ENCODE measurements around the gene ZNF557. TPM values are rescaled to one million over a fixed set of nuclear protein-coding genes. Genes with fewer than 3 reads are reported as not detected.

ZNF557 gene
- total RNA-seq, 1 experiment from 2014 or later, result 14.1 TPM

GRCh38 chr19:7112675-7113074, 43.2 kb downstream of the ZNF557 start:
- CTCF ChIA-PET, result interaction anchor here (0.7 kb wide), 1 partner anchor 10 kb away, joined by 3 read pairs; no protein-coding TSS in a partner anchor
- TF ChIP-seq EZH2 (IDR thresholded peaks at IDR 0.05; ENCODE audit: borderline replicate concordance, low read depth, low read length, poor library complexity, severe bottlenecking), result no peak
- no peak for TF ChIP-seq CTCF (conservative IDR thresholded peaks at IDR 0.05; ENCODE audit: low read depth, low read length)
- no TSS peak for BruUV-seq (replicated peaks)
- no peaks in the 10 kb centered on the region for H3K9me3 ChIP-seq (ENCODE audit: low read depth, low read length, poor library complexity, severe bottlenecking)
- no peaks in the 10 kb centered on the region for H3K36me3 ChIP-seq (ENCODE audit: insufficient read depth, low read length, poor library complexity, severe bottlenecking)
- H3K27me3 ChIP-seq (replicated peaks; ENCODE audit: insufficient read depth, low read depth, low read length, poor library complexity), result no peaks in the 10 kb centered on the region
- no peak overlapping the region for H3K4me3 ChIP-seq (ENCODE audit: low read depth, low read length, poor library complexity, severe bottlenecking)
- POLR2A ChIA-PET (ENCODE audit: low non-redundant PET), result no interaction called here
- no peaks in the 10 kb centered on the region for H3K4me1 ChIP-seq (ENCODE audit: insufficient read depth, low read length, poor library complexity, severe bottlenecking)
- intact Hi-C loops (cut with micrococcal nuclease; ENCODE audit: unreplicated experiment), result no loop called here
- no peak overlapping the region for H3K27ac ChIP-seq (ENCODE audit: low read depth, low read length, poor library complexity, severe bottlenecking)
- no peak for DNase-seq (ENCODE audit: low spot score)

- H3K27me3 ChIP-seq (replicated peaks; ENCODE audit: insufficient read depth, low read depth, low read length, poor library complexity), result no peaks in the 10 kb centered on the region
- H3K9me3 ChIP-seq (ENCODE audit: low read depth, low read length, poor library complexity, severe bottlenecking), result no peaks in the 10 kb centered on the region
- no peaks in the 10 kb centered on the region for H3K36me3 ChIP-seq (ENCODE audit: insufficient read depth, low read length, poor library complexity, severe bottlenecking)
- no peak for DNase-seq (ENCODE audit: low spot score)
- intact Hi-C loops (cut with micrococcal nuclease; ENCODE audit: unreplicated experiment), result no loop called here
- ChIA-PET CTCF (no interaction called here), POLR2A (ENCODE audit: low non-redundant PET) (no interaction called here)
- H3K27ac ChIP-seq (ENCODE audit: low read depth, low read length, poor library complexity, severe bottlenecking), result no peak overlapping the region
- TF ChIP-seq CTCF (conservative IDR thresholded peaks at IDR 0.05; ENCODE audit: low read depth, low read length), result no peak
- TF ChIP-seq EZH2 (IDR thresholded peaks at IDR 0.05; ENCODE audit: borderline replicate concordance, low read depth, low read length, poor library complexity, severe bottlenecking), result no peak
- BruUV-seq (replicated peaks), result no TSS peak
- no peaks in the 10 kb centered on the region for H3K4me1 ChIP-seq (ENCODE audit: insufficient read depth, low read length, poor library complexity, severe bottlenecking)
- no peak overlapping the region for H3K4me3 ChIP-seq (ENCODE audit: low read depth, low read length, poor library complexity, severe bottlenecking)
These were observed 43.7 kb downstream of the ZNF557 start for GRCh38 chr19:7113233-7113632.

- Histone ChIP-seq H3K4me1 (ENCODE audit: insufficient read depth, low read length, poor library complexity, severe bottlenecking) (no peaks in the 10 kb centered on the region), H3K36me3 (ENCODE audit: insufficient read depth, low read length, poor library complexity, severe bottlenecking) (no peaks in the 10 kb centered on the region), H3K27ac (ENCODE audit: low read depth, low read length, poor library complexity, severe bottlenecking) (no peak overlapping the region), H3K4me3 (ENCODE audit: low read depth, low read length, poor library complexity, severe bottlenecking) (no peak overlapping the region), H3K27me3 (replicated peaks; ENCODE audit: insufficient read depth, low read depth, low read length, poor library complexity) (no peaks in the 10 kb centered on the region), H3K9me3 (ENCODE audit: low read depth, low read length, poor library complexity, severe bottlenecking) (no peaks in the 10 kb centered on the region)
- CTCF ChIA-PET, result interaction anchor here (0.6 kb wide), 1 partner anchor 238 kb away, joined by 4 read pairs; no protein-coding TSS in a partner anchor
- POLR2A ChIA-PET (ENCODE audit: low non-redundant PET), result interaction anchor here (0.6 kb wide), 1 partner anchor 808 kb away, joined by 6 read pairs; no protein-coding TSS in a partner anchor
- intact Hi-C loops (cut with micrococcal nuclease; ENCODE audit: unreplicated experiment), result no loop called here
- BruUV-seq (replicated peaks), result no TSS peak
- DNase-seq (ENCODE audit: low spot score), result no peak
- no peak for TF ChIP-seq EZH2 (IDR thresholded peaks at IDR 0.05; ENCODE audit: borderline replicate concordance, low read depth, low read length, poor library complexity, severe bottlenecking)
- no peak for TF ChIP-seq CTCF (conservative IDR thresholded peaks at IDR 0.05; ENCODE audit: low read depth, low read length)
These were observed 46.2 kb downstream of the ZNF557 start for GRCh38 chr19:7115721-7116120.
